ENCODE data around the gene PDE1A. TPM values are rescaled to one million over a fixed set of nuclear protein-coding genes. Genes with fewer than 3 reads are reported as not detected.
"Not testable (repeated sequence)": the region's sequence is repeated elsewhere in the genome, so short reads cannot be mapped to it uniquely, and the experiment has no call there.

The PDE1A gene
- total RNA-seq, 4 donors from 2014 or later, result 2.3 to 8.1 (median 2.9) TPM

GRCh38 chr2:182404092-182404491 lies 22.7 kb downstream of the PDE1A start:
- Histone ChIP-seq H3K4me1 (no peaks in the 10 kb centered on the region), H3K27ac (no peak overlapping the region), H3K9me3 (no peaks in the 10 kb centered on the region), H3K36me3 (no peaks in the 10 kb centered on the region), H3K4me3 (no peak overlapping the region), H3K27me3 (no peaks in the 10 kb centered on the region)
- WGBS, result 47% methylated on average over 2 of the region's 2 CpGs
- no peak for DNase-seq (ENCODE audit: low spot score in 2 of 2)
- TF ChIP-seq EP300 (IDR thresholded peaks at IDR 0.05), result no peak
- no peak for TF ChIP-seq POLR2A (IDR thresholded peaks at IDR 0.05)
- TF ChIP-seq, protein P1, sequence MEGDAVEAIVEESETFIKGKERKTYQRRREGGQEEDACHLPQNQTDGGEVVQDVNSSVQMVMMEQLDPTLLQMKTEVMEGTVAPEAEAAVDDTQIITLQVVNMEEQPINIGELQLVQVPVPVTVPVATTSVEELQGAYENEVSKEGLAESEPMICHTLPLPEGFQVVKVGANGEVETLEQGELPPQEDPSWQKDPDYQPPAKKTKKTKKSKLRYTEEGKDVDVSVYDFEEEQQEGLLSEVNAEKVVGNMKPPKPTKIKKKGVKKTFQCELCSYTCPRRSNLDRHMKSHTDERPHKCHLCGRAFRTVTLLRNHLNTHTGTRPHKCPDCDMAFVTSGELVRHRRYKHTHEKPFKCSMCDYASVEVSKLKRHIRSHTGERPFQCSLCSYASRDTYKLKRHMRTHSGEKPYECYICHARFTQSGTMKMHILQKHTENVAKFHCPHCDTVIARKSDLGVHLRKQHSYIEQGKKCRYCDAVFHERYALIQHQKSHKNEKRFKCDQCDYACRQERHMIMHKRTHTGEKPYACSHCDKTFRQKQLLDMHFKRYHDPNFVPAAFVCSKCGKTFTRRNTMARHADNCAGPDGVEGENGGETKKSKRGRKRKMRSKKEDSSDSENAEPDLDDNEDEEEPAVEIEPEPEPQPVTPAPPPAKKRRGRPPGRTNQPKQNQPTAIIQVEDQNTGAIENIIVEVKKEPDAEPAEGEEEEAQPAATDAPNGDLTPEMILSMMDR (IDR thresholded peaks at IDR 0.05), result no peak
- no peak for TF ChIP-seq POLR2AphosphoS5 (IDR thresholded peaks at IDR 0.05)

GRCh38 chr2:182393270-182393760 lies 33.5 kb downstream of the PDE1A start:
- Histone ChIP-seq H3K27ac (no peak overlapping the region), H3K9me3 (no peaks in the 10 kb centered on the region), H3K36me3 (no peaks in the 10 kb centered on the region), H3K27me3 (no peaks in the 10 kb centered on the region), H3K4me3 (no peak overlapping the region), H3K4me1 (no peaks in the 10 kb centered on the region)
- WGBS, result 80% methylated on average over 1 of the region's 1 CpG
- DNase-seq (ENCODE audit: low spot score in 2 of 2), result no peak
- TF ChIP-seq EP300 (IDR thresholded peaks at IDR 0.05), result no peak
- TF ChIP-seq, protein P1 (IDR thresholded peaks at IDR 0.05), result no peak
- no peak for TF ChIP-seq POLR2AphosphoS5 (IDR thresholded peaks at IDR 0.05)
- TF ChIP-seq POLR2A (IDR thresholded peaks at IDR 0.05), result no peak

GRCh38 chr2:182391443-182391842 lies 35.4 kb downstream of the PDE1A start:
- Histone ChIP-seq H3K27me3 (no peaks in the 10 kb centered on the region), H3K27ac (no peak overlapping the region), H3K36me3 (no peaks in the 10 kb centered on the region), H3K4me3 (no peak overlapping the region), H3K4me1 (no peaks in the 10 kb centered on the region), H3K9me3 (peaks cover 1% of the 10 kb centered on the region)
- whole genome bisulfite sequencing, result 100% methylated on average over 1 of the region's 2 CpGs
- TF ChIP-seq, protein P1 (IDR thresholded peaks at IDR 0.05), result no peak
- TF ChIP-seq POLR2AphosphoS5 (IDR thresholded peaks at IDR 0.05), result no peak
- TF ChIP-seq EP300 (IDR thresholded peaks at IDR 0.05), result no peak
- no peak for TF ChIP-seq POLR2A (IDR thresholded peaks at IDR 0.05)
- no peak for DNase-seq (ENCODE audit: low spot score in 2 of 2)

DNA sequence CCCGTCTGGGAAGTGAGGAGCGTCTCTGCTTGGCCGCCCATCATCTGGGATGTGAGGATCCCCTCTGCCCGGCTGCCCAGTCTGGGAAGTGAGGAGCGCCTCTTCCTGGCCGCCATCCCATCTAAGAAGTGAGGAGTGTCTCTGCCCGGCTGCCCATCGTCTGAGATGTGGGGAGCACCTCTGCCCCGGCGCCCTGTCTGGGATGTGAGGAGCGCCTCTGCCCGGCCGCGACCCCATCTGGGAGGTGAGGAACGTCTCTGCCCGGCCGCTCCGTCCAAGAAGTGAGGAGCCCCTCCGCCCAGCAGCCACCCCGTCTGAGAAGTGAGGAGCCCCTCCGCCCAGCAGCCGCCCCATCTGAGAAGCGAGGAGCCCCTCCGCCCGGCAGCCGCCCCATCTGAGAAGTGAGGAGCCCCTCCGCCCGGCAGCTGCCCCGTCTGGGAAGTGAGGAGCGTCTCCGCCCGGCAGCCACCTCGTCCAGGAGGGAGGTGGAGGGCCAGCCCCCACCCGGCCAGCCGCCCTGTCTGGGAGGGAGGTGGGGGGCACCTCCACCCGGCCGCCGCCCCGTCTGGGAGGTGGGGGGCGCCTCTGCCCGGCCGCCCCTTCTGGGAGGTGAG lies 40.5 kb downstream of the PDE1A start:
- not testable (repeated sequence) for H3K4me3 ChIP-seq; H3K4me1 ChIP-seq; H3K36me3 ChIP-seq; H3K9me3 ChIP-seq; DNase-seq (ENCODE audit: low spot score in 2 of 2); H3K27me3 ChIP-seq; H3K27ac ChIP-seq
- WGBS, result 89% methylated on average over 28 of the region's 42 CpGs

- H3K9me3 ChIP-seq, result peaks cover 3% of the 10 kb centered on the region
- no peak overlapping the region for H3K4me3 ChIP-seq
- no peak for DNase-seq (ENCODE audit: low spot score in 2 of 2)
- H3K4me1 ChIP-seq, result no peaks in the 10 kb centered on the region
- H3K27ac ChIP-seq, result no peak overlapping the region
- no peak for TF ChIP-seq POLR2AphosphoS5 (IDR thresholded peaks at IDR 0.05)
- TF ChIP-seq POLR2A (IDR thresholded peaks at IDR 0.05), result no peak
- TF ChIP-seq, protein P1 (IDR thresholded peaks at IDR 0.05), result no peak
- TF ChIP-seq EP300 (IDR thresholded peaks at IDR 0.05), result no peak
- no peaks in the 10 kb centered on the region for H3K36me3 ChIP-seq
- no peaks in the 10 kb centered on the region for H3K27me3 ChIP-seq
These were observed 42.0 kb downstream of the PDE1A start for GRCh38 chr2:182384860-182385259.

DNA sequence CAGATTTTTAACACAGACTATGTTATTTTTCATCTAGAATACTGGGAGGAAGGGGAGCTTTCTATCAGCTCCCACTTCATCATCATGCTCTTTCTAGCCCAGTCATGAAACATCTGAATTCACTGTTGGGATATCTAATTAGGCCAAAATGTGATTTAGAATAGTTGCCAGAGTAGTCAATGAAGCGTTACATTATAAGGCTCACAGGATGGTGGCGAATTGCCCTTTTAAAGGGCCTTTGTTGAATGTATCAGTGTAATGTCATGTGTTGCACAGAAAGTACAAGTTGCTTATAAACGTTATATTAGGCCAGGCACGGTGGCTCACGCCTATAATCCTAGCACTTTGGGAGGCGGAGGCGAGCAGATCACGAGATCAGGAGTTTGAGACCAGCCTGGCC lies 45.6 kb downstream of the PDE1A start:
- H3K36me3 ChIP-seq, result no peaks in the 10 kb centered on the region
- no peaks in the 10 kb centered on the region for H3K9me3 ChIP-seq
- no peaks in the 10 kb centered on the region for H3K4me1 ChIP-seq
- WGBS, result 90% methylated on average over 8 of the region's 8 CpGs
- TF ChIP-seq POLR2AphosphoS5 (IDR thresholded peaks at IDR 0.05), result no peak
- no peak for TF ChIP-seq POLR2A (IDR thresholded peaks at IDR 0.05)
- no peak for TF ChIP-seq EP300 (IDR thresholded peaks at IDR 0.05)
- TF ChIP-seq, protein P1 (IDR thresholded peaks at IDR 0.05), result no peak
- H3K27ac ChIP-seq, result no peak overlapping the region
- no peak overlapping the region for H3K4me3 ChIP-seq
- DNase-seq (ENCODE audit: low spot score in 2 of 2), result no peak
- H3K27me3 ChIP-seq, result no peaks in the 10 kb centered on the region

Measured in suprapubic skin (tissue), 4 donors.